Measurements from ENCODE around the gene CAD. TPM values are rescaled to one million over a fixed set of nuclear protein-coding genes. Genes with fewer than 3 reads are reported as not detected.
"Not testable (repeated sequence)": the region's sequence is repeated elsewhere in the genome, so short reads cannot be mapped to it uniquely, and the experiment has no call there.

CAD gene
- total RNA-seq = 62.4 and 62.8 TPM in 2 replicates

DNA sequence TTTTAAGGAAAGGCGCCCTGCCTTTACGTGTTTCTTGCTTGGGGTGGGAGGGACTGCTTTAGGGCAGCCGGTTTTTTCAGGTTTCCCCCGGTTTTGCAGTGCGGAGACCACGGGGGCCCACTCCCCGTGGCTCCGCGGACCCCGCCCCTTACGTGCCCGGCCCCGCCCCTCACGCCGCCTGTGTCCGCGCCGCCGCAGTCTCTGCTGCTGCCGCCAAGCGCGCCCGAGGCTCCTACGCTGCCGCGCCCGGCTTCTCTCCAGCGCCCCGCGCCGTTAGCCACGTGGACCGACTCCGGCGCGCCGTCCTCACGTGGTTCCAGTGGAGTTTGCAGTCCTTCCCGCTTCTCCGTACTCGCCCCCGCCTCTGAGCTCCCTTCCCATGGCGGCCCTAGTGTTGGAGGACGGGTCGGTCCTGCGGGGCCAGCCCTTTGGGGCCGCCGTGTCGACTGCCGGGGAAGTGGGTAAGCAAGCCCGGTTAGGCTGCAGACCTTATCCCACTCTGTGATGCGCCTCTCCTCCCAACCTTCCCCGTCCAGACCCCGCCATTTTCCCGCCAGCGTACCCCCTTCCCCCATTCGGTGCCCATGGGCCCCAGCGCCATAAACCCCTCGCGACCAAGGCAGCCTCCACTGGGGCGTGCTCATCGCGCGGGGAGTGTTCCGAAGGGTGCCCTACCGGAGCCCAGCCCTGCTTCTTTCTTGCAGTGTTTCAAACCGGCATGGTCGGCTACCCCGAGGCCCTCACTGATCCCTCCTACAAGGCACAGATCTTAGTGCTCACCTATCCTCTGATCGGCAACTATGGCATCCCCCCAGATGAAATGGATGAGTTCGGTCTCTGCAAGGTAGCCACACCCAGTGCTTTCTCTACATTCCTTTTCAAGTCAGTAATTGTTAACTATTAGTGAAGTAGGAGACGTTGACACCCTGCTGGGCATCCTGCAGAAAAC lies at the start of gene CAD:
TSS of gene CAD (plus strand) at position 197 of the 949 bp plus-strand sequence. CDS start at position 380, 183 bp downstream.
- DNase-seq (ENCODE audit: low read depth, low spot score) = peak; percentile 49

DNA sequence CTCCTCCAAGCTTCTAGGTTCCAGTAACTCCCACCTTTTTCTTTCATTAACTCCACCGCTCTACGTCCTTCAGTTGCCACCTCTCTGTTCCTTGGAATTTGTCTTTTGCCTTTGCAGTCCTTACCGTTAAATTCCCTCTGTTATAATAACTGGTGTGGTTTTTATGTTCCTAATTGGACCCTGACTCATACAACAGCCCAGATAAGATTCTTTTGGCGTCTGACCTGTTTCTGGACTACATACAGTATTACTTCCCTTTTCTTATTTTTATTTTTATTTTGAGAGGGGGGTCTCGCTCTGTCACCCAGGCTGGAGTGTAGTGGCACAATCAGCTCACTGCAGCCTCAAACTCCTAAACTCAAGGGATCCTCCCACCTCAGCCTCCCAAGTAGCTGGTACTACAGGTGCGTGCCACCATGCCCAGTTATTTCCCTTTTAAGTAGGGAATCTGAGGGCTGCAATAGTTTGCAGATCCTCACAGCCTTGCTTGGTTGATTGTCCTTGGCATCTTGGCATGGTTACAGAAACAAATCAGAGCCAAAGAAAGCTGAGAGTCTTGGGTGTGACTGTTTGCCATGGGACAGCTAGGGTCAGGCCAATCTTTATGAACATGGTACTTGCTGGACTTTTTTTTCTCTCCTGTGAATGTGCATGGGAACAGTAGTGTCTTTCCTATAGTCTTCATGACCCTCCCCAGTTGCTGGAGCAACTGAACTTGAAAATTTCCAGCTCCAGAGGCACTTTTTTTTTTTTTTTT lies 46.4 kb upstream of the CAD start:
- DNase-seq (ENCODE audit: low read depth, low spot score) = no peak

DNA sequence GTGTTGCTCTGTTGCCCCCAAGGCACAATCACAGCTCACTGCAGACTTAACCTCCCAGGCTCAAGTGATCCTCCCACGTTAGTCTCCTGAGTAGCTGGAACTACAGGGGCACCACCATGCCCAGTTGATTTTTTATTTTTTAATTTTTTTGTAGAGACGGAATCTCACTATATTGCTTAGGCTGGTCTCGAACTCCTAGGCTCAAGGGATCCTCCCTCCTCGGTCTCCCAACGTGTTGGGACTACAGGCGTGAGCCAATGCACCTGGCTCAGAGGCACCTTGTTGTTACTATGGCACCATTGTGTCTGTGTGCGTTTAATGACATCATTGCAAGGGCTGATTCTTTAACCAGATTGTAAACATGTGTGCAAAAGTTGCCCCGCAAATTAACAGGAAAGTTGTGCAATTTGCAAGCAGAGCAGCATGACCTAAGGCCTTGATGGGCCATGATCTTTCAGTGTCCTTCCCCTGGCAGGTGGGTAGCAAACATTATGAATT lies 45.8 kb upstream of the CAD start:
- DNase-seq (ENCODE audit: low read depth, low spot score) = no peak

DNA sequence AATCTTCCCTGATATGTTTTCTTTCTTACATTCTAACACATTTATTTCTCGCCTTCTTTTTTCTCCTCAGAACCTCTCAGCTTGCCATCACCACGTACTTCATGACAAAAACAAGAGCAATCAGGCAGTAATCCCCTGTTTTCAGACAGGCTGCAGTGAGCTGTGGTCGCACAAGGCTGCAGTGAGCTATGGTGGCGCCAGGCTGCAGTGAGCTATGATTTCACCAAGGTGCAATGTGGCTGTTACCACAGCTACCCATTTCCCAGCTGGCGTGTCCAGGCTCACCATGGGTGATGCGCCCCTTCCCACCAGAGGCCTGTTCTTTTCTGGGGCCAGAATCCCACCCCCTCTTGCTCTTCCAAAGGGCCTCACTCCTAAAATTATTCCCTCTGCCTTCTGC lies 42.5 kb upstream of the CAD start:
- no peak for DNase-seq (ENCODE audit: low read depth, low spot score)

DNA sequence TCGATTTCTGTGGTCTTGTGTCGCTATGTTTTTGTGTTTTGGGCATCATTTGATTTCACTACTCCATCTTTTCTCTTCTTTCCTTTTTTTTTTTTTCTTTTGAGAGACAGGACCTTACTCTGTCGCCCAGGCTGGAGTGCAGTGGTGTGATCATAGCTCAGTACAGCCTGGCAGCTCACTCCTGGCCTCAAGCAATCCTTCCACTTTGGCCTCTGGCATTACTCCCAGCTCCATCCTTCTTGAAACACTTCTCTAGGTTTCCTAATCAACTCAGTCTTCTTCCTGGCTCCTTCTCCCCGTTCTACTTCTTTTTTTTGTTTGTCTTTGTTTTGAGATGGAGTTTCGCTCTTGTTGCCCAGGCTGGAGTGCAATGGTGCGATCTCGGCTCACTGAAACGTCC lies 41.8 kb upstream of the CAD start:
- DNase-seq (ENCODE audit: low read depth, low spot score) = no peak

DNA sequence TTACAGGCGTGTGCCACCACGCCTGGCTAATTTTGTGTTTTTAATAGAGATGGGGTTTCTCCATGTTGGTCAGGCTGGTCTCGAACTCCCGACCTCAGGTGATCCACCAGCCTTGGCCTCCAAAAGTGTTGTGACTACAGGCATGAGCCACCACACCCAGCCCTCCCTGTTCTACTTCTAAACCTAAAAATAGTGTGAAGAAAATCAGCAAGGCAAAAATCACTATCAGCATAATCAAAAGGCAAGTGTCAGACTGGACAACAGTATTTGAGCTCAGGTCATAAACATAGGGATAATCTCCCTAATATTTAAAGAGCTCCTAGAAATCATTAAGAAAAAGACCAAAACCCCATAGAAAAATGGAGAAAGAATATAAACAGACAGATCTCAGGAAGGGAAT lies 41.4 kb upstream of the CAD start:
- not testable (repeated sequence) for DNase-seq (ENCODE audit: low read depth, low spot score)

DNA sequence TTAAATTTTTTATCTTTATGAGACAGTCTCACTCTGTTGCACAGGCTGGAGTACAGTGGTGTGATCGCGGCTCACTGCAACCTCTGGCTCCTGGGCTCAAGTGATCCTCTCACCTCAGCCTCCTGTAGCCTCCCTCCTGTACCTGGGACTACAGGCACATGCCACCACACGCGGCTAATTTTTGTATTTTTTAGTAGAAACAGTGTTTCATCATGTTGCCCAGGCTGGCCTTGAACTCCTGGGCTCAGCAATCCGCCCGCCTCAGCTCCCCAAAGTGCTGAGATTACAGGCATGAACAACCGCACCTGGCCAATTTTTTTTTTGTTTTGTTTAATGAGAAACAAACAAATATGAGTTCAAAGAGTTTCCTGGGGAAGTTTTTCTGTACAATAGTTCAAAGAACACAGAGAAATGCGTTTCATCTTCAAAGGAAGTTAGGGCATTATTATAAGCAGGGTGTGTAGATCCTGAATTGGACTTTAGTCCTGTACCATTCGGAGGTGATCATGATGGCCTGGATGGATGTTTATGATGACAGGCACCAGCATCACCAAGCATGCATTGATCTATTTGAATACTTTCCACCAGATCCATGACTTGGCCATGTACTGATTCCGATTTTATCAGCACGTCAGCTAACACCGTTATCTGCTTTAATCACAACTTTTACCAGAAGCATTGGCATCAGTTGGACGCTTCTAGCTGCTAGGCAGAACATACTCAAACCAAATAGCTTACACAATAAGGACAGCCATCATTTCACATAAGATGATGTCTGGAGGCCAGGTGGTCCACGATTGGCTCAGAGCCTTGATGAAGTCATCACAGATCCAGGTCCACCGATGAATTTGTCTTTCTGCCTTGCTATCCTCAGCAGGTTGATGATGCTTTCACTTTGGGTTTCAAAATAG lies 39.5 kb upstream of the CAD start:
- no peak for DNase-seq (ENCODE audit: low read depth, low spot score)

DNA sequence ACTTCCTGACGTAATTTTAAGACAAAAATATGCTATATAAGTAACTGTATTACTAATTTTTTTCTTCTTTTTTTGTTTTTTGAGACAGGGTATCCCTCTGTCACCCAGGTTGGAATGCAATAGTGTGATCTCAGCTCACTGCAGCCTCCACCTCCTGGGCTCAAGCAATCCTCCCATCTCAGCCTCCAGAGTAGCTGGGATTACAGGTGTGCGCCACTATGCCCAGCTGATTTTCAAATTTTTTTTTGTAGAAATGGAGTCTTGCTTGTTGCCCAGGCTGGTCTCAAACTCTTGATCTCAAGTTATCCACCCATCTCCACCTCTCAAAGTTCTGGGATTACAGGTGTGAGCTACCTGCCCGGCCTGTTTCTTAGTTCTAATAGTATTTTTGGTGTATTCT lies 38.7 kb upstream of the CAD start:
- DNase-seq (ENCODE audit: low read depth, low spot score) = no peak

DNA sequence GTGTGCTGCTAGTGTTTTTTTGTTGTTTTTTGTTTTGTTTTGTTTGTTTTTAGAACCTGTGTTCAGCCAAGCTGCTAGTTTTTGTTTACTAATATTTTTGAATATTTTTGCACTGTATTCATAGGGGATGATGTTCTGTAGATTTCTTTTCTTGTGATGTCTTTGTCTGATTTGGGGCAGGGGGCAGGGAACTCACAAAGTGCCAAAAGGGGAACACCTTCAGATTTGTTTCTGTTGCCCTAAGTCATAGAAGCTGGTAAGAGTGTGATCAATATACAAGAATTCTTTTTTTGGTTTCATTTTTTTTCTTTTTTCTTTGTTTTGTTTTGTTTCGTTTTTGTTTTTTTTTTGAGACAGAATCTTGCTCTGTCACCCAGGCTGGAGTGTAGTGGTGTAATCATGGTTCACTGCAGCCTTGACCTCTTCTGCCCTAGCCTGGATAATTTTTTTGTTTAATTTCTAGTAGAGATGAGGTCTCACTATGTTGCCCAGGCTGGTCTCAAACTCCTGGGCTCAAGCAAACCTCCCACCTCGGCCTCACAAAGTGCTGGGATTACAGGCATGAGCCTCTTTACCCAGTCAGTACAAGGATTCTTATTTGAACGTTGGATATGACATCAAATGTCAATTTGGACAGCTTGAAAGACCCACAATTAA lies 37.7 kb upstream of the CAD start:
- no peak for DNase-seq (ENCODE audit: low read depth, low spot score)

DNA sequence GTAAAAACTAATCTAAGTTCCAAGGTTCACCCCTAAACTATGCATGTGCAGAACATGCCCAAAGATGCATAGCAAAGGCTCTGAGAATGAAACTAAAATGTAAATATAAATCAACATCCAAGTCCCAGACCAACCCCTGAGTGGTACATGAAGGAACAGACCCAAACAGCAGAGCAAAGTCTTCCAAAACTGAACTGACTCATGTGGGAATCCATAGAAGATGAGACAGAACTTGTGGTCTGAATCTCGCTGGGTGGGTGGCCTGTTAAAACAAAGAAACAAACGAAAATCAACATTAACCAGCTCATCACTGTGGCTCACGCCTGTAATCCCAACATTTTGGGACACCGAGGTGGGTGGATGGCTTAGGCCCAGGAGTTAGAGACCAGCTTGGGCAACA lies 34.8 kb upstream of the CAD start:
- no peak for DNase-seq (ENCODE audit: low read depth, low spot score)

DNA sequence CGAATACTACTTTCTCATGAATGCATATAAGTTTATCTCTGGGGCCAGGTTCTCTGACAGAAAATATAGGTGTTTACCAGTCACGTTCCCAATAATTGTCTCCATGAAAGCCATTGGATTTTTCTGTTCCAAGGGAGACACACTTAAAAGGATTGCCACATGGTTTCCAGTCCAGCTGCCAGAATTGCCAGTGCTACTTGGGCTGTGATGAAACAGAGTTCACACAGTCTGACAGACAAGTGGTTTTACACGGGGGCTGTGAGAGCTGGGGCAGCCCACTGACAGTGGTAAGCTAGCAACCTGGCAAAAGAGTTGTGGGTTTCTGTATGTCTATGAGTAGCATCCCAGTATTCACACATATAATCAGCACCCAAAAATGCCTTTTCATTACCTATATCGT lies 33.1 kb upstream of the CAD start:
- DNase-seq (ENCODE audit: low read depth, low spot score) = no peak

DNA sequence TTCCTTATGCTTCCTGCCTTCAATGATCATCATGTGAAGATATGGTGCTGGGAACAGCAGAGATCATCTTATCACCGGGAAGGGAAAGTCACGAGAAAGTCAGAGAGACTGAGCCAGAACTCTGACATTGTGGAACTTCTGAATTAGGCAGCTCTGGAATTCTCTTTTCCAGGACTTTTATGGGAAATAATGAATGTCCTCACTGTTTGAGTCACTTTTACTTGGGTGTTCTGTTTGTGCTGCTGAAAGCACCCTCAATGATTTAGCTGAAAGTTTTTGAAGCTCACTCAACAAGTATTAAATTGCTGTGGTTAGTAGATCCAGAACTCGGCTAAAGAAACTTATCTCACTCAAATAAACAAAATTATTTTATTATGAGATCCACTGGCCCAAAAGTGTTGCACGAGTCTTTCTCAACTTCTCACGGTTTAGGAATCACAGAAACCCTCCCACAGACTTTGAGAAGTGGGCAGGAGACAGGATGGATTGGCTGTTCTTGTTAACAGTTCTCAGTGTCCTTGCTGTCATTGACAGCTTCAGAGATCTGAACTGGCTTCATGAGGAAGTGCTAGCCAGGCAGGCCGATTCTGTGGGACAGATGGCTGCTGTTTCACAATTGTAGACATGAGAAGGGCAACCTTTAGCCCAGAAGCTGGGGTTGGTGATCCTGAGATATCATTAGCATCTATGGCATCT lies 31.7 kb upstream of the CAD start:
- DNase-seq (ENCODE audit: low read depth, low spot score) = no peak

DNA sequence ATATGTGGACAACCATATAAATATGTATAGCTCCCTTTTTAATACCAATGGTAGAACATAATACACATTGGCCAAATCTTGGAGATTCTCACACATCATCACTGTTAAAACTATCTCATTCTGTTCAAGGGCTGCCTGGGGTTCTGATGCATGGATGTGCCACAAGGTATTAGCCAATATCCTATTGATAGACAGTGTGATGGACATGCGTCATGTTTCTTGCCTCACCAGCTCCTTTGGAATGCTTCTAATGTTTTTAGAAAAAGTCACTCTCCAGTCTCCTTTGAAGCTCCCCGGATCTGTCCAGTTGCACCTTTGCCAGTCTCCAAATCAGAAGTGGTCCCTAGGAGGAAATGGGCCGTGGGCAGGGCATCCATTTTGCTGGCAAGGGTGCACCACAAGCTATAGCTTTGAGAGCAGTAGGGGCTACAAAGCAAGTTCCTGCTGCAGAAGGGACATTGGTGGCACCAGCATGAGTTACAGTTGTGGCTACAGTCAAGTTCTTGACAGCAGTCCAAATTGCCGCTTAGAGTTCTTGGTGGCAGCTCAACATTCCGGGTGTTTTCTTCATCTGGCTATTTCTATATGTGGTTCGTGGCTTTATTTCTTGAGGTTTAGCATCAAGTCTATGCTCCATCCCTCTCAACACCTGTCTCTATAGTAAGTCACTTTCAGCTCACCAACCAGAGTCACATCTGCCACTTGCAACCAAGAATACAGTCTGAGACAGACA lies 30.4 kb upstream of the CAD start:
- no peak for DNase-seq (ENCODE audit: low read depth, low spot score)

DNA sequence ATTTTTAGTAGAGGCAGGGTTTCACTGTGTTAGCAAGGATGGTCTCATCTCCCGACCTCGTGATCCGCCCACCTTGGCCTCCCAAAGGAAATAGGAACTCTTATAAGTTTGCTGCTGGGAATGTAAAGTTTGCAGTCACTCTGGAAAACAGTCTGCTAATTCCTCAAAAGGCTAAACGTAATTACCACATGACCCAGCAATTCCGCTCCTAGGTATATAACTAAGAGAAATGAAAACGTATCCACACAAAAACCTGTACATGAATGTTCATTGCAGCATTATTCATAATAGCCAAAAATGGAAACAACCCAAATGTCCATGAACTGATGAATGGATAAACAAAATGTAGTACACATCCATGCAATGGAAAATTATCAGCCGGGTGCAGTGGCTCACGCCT lies 27.2 kb upstream of the CAD start:
- no peak for DNase-seq (ENCODE audit: low read depth, low spot score)

DNA sequence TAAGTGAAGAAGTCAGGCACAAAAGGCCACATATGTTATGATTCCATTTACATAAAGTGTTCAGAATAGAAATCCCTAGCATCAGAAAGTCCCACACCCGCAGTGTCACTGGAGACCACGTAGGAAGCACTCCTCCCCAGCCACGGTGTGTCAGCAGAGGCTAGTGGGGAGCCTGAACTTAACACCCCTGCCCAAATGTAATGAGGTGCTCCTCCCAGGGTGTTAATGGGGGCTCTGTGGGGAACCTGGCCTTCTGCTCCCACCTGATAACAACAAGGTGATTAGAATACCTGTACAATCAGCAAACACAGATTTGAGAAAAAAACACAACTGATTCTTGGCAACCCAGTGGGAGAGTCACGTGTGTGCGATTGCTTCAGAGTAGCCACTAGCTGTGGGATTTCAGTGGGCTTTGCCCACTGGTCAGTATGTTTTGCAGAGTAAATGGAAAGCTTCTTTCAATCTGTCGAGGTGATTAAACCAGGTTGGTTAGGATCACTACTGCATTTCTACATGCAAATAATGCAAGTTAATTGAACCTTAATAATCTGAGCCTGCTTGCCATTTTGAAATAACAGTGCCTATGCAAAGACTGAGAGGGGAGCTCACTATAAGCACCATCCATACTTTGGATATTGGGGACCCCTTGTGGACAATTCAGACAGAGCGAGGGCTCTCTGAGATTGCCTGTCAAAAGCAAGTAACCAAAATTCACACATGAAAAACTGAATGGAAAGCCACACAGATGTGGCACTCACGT lies 25.9 kb upstream of the CAD start:
- no peak for DNase-seq (ENCODE audit: low read depth, low spot score)

DNA sequence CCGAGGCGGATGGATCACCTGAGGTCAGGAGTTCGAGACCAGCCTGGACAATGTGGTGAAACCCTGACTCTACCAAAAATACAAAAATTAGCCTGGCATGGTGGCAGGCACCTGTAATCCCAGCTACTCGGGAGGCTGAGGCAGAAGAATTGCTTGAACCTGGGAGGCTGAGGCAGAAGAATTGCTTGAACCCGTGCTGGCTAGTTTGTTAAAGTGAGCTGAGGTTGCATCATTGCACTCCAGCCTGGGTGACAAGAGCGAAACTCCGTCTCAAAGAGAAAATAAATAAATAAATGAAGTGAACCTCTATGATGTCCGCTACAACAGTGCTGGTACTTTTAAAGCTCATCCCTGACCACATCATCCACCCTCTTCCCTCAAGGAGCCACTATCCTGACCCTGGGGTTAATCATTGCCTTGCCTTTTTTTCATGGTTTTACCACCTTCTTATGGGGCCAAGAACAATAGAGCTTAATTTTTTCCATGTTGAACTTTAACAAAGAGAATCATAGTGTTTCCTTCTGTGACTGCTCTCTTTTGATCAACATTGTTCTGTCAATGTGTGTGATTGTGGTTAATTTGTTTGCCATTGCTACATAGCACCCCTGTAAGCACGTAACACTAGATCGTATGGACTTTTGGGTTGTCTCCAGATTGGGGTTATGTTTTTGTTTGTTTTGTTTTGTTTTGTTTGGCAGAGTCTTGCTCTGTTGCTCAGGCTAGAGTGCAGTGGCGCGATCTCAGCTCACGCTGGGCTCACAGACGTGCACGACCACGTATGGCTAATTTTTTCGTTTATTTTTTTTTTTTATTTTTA lies 22.4 kb upstream of the CAD start:
- DNase-seq (ENCODE audit: low read depth, low spot score) = no peak

DNA sequence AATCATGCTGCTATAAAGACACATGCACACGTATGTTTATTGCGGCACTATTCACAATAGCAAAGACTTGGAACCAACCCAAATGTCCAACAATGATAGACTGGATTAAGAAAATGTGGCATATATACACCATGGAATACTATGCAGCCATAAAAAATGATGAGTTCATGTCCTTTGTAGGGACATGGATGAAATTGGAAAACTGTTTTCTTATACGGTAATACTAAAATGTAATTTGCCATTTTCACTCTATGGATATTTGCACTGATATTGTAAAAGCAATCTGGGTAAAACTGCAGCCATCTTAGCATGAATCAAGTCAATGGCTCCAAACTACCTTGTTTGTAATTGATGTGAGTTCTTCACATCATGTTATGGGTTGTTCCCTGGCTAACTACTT lies 21.4 kb upstream of the CAD start:
- not testable (repeated sequence) for DNase-seq (ENCODE audit: low read depth, low spot score)

DNA sequence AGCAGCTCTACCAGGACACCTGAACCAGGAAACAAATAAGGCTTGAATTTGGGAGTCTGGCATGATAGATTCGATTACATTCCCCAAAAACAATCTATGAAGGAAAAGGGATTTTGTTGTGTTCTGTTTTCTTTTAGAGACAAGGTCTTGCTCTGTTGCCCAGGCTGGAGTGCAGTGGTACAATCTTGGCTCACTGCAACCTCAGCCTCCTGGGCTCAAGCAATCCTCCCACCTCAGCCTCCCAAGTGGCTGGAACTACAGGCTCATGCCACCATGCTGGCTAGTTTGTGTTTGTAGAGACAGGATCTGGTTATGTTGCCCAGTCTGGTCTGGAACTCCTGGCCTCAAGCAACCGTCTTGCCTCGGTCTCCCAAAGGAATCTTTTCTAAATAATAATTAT lies 19.1 kb upstream of the CAD start:
- DNase-seq (ENCODE audit: low read depth, low spot score) = not testable (repeated sequence)
